HCT116 (cell line): ENCODE results near the gene SLC38A6. TPM values are rescaled to one million over a fixed set of nuclear protein-coding genes. Genes with fewer than 3 reads are reported as not detected.
"Not testable (repeated sequence)": the region's sequence is repeated elsewhere in the genome, so short reads cannot be mapped to it uniquely, and the experiment has no call there.

Experiments used
- ATAC-seq: fragments of 200-7000 bp; cut with Tn5 transposase; 2 replicates; pipeline ENCODE4 v1.9.1; 2020; ENCODE audit warnings: mild to moderate bottlenecking, moderate library complexity
- BruUV-seq: library from RNA; stranded (reverse); fragments of 400-500 nt; replicated peaks from 2 replicates; lab custom pipeline; 2021; lab: Mats Ljungman, UMichigan
- CTCF ChIA-PET: fragments of 300-600 bp; sonication (Branson Sonifier 250); formaldehyde crosslinking; loops from one replicate; lab custom pipeline; 2021; ENCODE audit warnings: antibody characterized with exemption; lab: Charles Lee
- POLR2A ChIA-PET: fragments of 300-600, 350-600 bp; sonication (Branson Sonifier 250); formaldehyde crosslinking; loops from one replicate; lab custom pipeline; 2021; ENCODE audit warnings: antibody characterized with exemption; lab: Charles Lee
- RAD21 ChIA-PET, 2 experiments: fragments of 300-600 bp; sonication (Branson Sonifier 250); formaldehyde crosslinking; loops; one replicate each; lab custom pipeline; 2023; ENCODE audit warnings: low total read pairs in 2 of 2; ENCODE audit not compliant: uncharacterized antibody in 2 of 2, unreplicated experiment in 2 of 2, low non-redundant PET in 1 of 2; lab: Charles Lee
- DNase-seq: peaks from one replicate; pipeline ENCODE4 v3.0.0-alpha.2; 2010; ENCODE audit warnings: low read depth, low spot score
- H2AFZ ChIP-seq: fragments of 200-600 bp; shearing (Covaris generic), sonication (generic); 2 replicates; pipeline ENCODE4 v1.6.1; 2017; ENCODE audit warnings: low read depth, mixed run types, mixed read lengths, antibody characterized with exemption, low read length; ENCODE audit not compliant: poor library complexity, severe bottlenecking
- H3K27ac ChIP-seq: 2 replicates; pipeline ENCODE4 v1.5.1; 2012; ENCODE audit warnings: low read depth, low read length
- H3K27me3 ChIP-seq: fragments of 200-600 bp; sonication (generic); 2 replicates; pipeline ENCODE4 v1.6.1; 2016; ENCODE audit warnings: mixed run types, low read length, mixed read lengths; ENCODE audit not compliant: insufficient read depth
- H3K36me3 ChIP-seq, 2 experiments: fragments of 200-500 bp in 1 of 2; fragments of 200-600 bp in 1 of 2; sonication (Bioruptor generic) in 1 of 2; sonication (generic) in 1 of 2; 2 replicates each; pipeline versions ENCODE4 v1.5.1 to v1.6.1; 2014 to 2016; ENCODE audit warnings: low read length in 2 of 2, inconsistent platforms in 1 of 2, mixed read lengths in 1 of 2, mixed run types in 1 of 2; ENCODE audit not compliant: insufficient read depth in 2 of 2, control insufficient read depth in 1 of 2
- H3K4me1 ChIP-seq, 2 experiments: fragments of 200-600 bp in 1 of 2; sonication (generic) in 1 of 2; 2 replicates each; pipeline versions ENCODE4 v1.5.1 to v1.6.1; 2012 to 2017; ENCODE audit warnings: low read length in 2 of 2, inconsistent platforms in 1 of 2, mild to moderate bottlenecking in 1 of 2, mixed read lengths in 1 of 2, mixed run types in 1 of 2, moderate library complexity in 1 of 2; ENCODE audit not compliant: insufficient read depth in 2 of 2, control insufficient read depth in 1 of 2
- H3K4me2 ChIP-seq: fragments of 200-600 bp; sonication (generic); 2 replicates; pipeline ENCODE4 v1.6.1; 2017; ENCODE audit warnings: mixed run types, low read length, mixed read lengths
- H3K4me3 ChIP-seq, 2 experiments: fragments of 200-600 bp in 1 of 2; sonication (generic) in 1 of 2; replicated peaks in 1 of 2; 2 replicates each; pipeline ENCODE4 v1.5.1; 2011 to 2016; ENCODE audit warnings: low read length in 2 of 2, control low read depth in 1 of 2, low read depth in 1 of 2, mild to moderate bottlenecking in 1 of 2, mixed read lengths in 1 of 2, mixed run types in 1 of 2
- H3K79me2 ChIP-seq: fragments of 200-600 bp; sonication (generic); 2 replicates; pipeline ENCODE4 v1.6.1; 2017; ENCODE audit warnings: mild to moderate bottlenecking, mixed run types, low read length, moderate library complexity, mixed read lengths; ENCODE audit not compliant: insufficient read depth
- H3K9ac ChIP-seq: fragments of 200-600 bp; sonication (generic); 2 replicates; pipeline ENCODE4 v1.6.1; 2016; ENCODE audit warnings: low read length, mixed read lengths
- H3K9me2 ChIP-seq: fragments of 200-600 bp; sonication (generic), shearing (Covaris generic); 2 replicates; pipeline ENCODE4 v1.6.1; 2017; ENCODE audit warnings: mixed run types, mild to moderate bottlenecking, moderate library complexity; ENCODE audit not compliant: insufficient read depth
- H3K9me3 ChIP-seq, 2 experiments: fragments of 200-500 bp in 1 of 2; fragments of 200-600 bp in 1 of 2; sonication (Bioruptor generic) in 1 of 2; sonication (generic) in 1 of 2; 2 replicates each; pipeline ENCODE4 v1.6.1; 2014 to 2017; ENCODE audit warnings: low read length in 2 of 2, mixed read lengths in 2 of 2, inconsistent platforms in 1 of 2, low read depth in 1 of 2, mild to moderate bottlenecking in 1 of 2, mixed run types in 1 of 2, moderate library complexity in 1 of 2; ENCODE audit not compliant: control insufficient read depth in 1 of 2, insufficient read depth in 1 of 2
- H4K20me1 ChIP-seq: fragments of 200-600 bp; sonication (generic), shearing (Covaris generic); 2 replicates; pipeline ENCODE4 v1.6.1; 2017; ENCODE audit warnings: mixed run types, mild to moderate bottlenecking, moderate library complexity; ENCODE audit not compliant: insufficient read depth
- EZH2phosphoT487 ChIP-seq: fragments of 200-600 bp; IDR thresholded peaks from 2 replicates; pipeline ENCODE4 v1.6.1; 2018; ENCODE audit warnings: antibody characterized with exemption, borderline replicate concordance
- REST ChIP-seq: IDR thresholded peaks from 2 replicates; pipeline ENCODE4 v1.6.1; 2012; ENCODE audit warnings: low read depth
- SIN3A ChIP-seq: IDR thresholded peaks from 2 replicates; pipeline ENCODE4 v1.6.1; 2012; ENCODE audit warnings: low read depth
- SRF ChIP-seq: IDR thresholded peaks from 2 replicates; pipeline ENCODE4 v1.6.1; 2012; ENCODE audit warnings: low read depth
- YY1 ChIP-seq: IDR thresholded peaks from 2 replicates; pipeline ENCODE4 v1.6.1; 2011; ENCODE audit warnings: low read length, low read depth, moderate library complexity, mild to moderate bottlenecking; ENCODE audit not compliant: insufficient replicate concordance; ENCODE audit errors: extremely low read depth
- intact Hi-C: fragments of 100-400 bp; cut with micrococcal nuclease; formaldehyde crosslinking; loops from 2 replicates; pipeline ENCODE4 v1.10.0; 2022
- total RNA-seq: library from RNA; stranded (reverse); gene quantifications from one replicate; pipeline ENCODE4 v1.2.1, GENCODE V29; 2021; ENCODE audit not compliant: unreplicated experiment

The SLC38A6 gene
- total RNA-seq, 1 experiment from 2014 or later, result 9.5 TPM

- no peak for TF ChIP-seq REST
- TF ChIP-seq YY1, result no peak
- no peak for TF ChIP-seq EZH2phosphoT487
- TF ChIP-seq SRF, result no peak
Observed at GRCh38 chr14:61090432-61091216, 109.6 kb downstream of the SLC38A6 start (continued).

GRCh38 chr14:61091657-61092273 is 110.7 kb downstream of the SLC38A6 start:
- H3K79me2 ChIP-seq, result no peaks in the 10 kb centered on the region
- no peak for DNase-seq
- no peak overlapping the region for H3K27ac ChIP-seq
- no peak overlapping the region for H3K4me3 ChIP-seq
- no peak overlapping the region for H2AFZ ChIP-seq
- H3K36me3 ChIP-seq, result no peaks in the 10 kb centered on the region
- no peaks in the 10 kb centered on the region for H3K27me3 ChIP-seq
- POLR2A ChIA-PET, result no interaction called here
- intact Hi-C loops, result no loop called here
- no TSS peak for BruUV-seq
- no peak overlapping the region for H3K9ac ChIP-seq
- TF ChIP-seq REST (no peak), SIN3A (no peak)
- TF ChIP-seq, all 23 proteins: peak for 0
- Histone ChIP-seq H4K20me1 (no peaks in the 10 kb centered on the region), H3K4me1 (peaks cover 0 to 8% of the 10 kb centered on the region in 2 experiments; a peak in 1 of 4 replicates), H3K9me2 (no peaks in the 10 kb centered on the region), H3K9me3 (no peaks in the 10 kb centered on the region), H3K4me2 (no peak overlapping the region)
- RAD21 ChIA-PET, result no interaction called here
- CTCF ChIA-PET, result no interaction called here
- ATAC-seq, result no peak

GRCh38 chr14:61098096-61098495 is 117.1 kb downstream of the SLC38A6 start:
- H3K27ac ChIP-seq, RAD21 ChIA-PET, H2AFZ ChIP-seq, CTCF ChIA-PET, H4K20me1 ChIP-seq, H3K9ac ChIP-seq, DNase-seq, H3K79me2 ChIP-seq, intact Hi-C loops, H3K4me2 ChIP-seq, H3K9me2 ChIP-seq, BruUV-seq, H3K4me3 ChIP-seq, POLR2A ChIA-PET, ATAC-seq, H3K27me3 ChIP-seq, H3K9me3 ChIP-seq, H3K36me3 ChIP-seq: not testable (repeated sequence)
- peaks cover 14 to 18% of the 10 kb centered on the region in 2 experiments for H3K4me1 ChIP-seq
